Measurements from ENCODE around the gene KRT77.

DNA sequence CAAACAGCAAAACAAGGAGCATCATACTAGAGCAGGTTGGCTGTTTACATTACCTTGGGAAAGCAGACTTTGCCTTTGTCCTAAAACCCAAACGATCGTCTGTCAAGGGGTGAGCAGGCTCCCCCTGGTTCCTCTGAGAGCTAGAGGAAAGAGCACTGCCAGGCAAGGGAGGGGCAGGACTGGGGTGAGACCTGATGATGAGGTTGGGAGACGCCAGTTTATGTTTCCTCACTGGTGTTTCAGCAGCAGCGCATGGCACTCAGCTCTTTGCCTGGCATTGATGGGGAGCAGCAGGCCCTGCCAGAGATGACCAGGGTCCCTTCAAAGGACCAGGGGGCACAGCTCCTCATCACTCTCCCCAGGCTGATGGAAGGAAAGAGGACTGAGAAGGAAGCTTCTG lies 43.4 kb downstream of the KRT77 start:
- TF ChIP-seq, protein P1, sequence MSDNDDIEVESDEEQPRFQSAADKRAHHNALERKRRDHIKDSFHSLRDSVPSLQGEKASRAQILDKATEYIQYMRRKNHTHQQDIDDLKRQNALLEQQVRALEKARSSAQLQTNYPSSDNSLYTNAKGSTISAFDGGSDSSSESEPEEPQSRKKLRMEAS (IDR thresholded peaks at IDR 0.05; ENCODE audit: low read depth): no peak
- TF ChIP-seq EP300 (IDR thresholded peaks at IDR 0.05; ENCODE audit: borderline replicate concordance in 1 of 2, low read depth in 1 of 2, low read length in 1 of 2) (no peak), POLR2AphosphoS5 (IDR thresholded peaks at IDR 0.05; ENCODE audit: low read depth, low read length) (no peak), MEF2A (IDR thresholded peaks at IDR 0.05; ENCODE audit: borderline replicate concordance, low read depth) (no peak), JUND (IDR thresholded peaks at IDR 0.05) (no peak), CHD2 (IDR thresholded peaks at IDR 0.05; ENCODE audit: low read length, partially characterized antibody) (no peak), RCOR1 (IDR thresholded peaks at IDR 0.05; ENCODE audit: low read length) (no peak), RAD21 (IDR thresholded peaks at IDR 0.05; ENCODE audit: low read length) (no peak)
- TF ChIP-seq, protein P2, sequence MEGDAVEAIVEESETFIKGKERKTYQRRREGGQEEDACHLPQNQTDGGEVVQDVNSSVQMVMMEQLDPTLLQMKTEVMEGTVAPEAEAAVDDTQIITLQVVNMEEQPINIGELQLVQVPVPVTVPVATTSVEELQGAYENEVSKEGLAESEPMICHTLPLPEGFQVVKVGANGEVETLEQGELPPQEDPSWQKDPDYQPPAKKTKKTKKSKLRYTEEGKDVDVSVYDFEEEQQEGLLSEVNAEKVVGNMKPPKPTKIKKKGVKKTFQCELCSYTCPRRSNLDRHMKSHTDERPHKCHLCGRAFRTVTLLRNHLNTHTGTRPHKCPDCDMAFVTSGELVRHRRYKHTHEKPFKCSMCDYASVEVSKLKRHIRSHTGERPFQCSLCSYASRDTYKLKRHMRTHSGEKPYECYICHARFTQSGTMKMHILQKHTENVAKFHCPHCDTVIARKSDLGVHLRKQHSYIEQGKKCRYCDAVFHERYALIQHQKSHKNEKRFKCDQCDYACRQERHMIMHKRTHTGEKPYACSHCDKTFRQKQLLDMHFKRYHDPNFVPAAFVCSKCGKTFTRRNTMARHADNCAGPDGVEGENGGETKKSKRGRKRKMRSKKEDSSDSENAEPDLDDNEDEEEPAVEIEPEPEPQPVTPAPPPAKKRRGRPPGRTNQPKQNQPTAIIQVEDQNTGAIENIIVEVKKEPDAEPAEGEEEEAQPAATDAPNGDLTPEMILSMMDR (IDR thresholded peaks at IDR 0.05): no peak
- TF ChIP-seq, protein P3, sequence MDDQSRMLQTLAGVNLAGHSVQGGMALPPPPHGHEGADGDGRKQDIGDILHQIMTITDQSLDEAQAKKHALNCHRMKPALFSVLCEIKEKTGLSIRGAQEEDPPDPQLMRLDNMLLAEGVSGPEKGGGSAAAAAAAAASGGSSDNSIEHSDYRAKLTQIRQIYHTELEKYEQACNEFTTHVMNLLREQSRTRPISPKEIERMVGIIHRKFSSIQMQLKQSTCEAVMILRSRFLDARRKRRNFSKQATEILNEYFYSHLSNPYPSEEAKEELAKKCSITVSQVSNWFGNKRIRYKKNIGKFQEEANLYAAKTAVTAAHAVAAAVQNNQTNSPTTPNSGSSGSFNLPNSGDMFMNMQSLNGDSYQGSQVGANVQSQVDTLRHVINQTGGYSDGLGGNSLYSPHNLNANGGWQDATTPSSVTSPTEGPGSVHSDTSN (IDR thresholded peaks at IDR 0.05): no peak
- TF ChIP-seq, protein P4, sequence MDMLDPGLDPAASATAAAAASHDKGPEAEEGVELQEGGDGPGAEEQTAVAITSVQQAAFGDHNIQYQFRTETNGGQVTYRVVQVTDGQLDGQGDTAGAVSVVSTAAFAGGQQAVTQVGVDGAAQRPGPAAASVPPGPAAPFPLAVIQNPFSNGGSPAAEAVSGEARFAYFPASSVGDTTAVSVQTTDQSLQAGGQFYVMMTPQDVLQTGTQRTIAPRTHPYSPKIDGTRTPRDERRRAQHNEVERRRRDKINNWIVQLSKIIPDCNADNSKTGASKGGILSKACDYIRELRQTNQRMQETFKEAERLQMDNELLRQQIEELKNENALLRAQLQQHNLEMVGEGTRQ (IDR thresholded peaks at IDR 0.05; ENCODE audit: borderline replicate concordance, low read depth, low read length): no peak
- TF ChIP-seq, protein P5, sequence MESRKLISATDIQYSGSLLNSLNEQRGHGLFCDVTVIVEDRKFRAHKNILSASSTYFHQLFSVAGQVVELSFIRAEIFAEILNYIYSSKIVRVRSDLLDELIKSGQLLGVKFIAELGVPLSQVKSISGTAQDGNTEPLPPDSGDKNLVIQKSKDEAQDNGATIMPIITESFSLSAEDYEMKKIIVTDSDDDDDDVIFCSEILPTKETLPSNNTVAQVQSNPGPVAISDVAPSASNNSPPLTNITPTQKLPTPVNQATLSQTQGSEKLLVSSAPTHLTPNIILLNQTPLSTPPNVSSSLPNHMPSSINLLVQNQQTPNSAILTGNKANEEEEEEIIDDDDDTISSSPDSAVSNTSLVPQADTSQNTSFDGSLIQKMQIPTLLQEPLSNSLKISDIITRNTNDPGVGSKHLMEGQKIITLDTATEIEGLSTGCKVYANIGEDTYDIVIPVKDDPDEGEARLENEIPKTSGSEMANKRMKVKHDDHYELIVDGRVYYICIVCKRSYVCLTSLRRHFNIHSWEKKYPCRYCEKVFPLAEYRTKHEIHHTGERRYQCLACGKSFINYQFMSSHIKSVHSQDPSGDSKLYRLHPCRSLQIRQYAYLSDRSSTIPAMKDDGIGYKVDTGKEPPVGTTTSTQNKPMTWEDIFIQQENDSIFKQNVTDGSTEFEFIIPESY (IDR thresholded peaks at IDR 0.05; ENCODE audit: borderline replicate concordance, low read depth): no peak

Data from SK-N-SH (cell line).